K562 (cell line): ENCODE data around the gene TTC28. TPM values are rescaled to one million over a fixed set of nuclear protein-coding genes. Genes with fewer than 3 reads are reported as not detected.

Source experiments
- ATAC-seq: fragments of 200-7000 bp; cut with Tn5 transposase; 3 replicates; pipeline ENCODE4 v1.9.1; 2020; ENCODE audit warnings: moderate library complexity
- BruUV-seq: library from RNA; stranded (reverse); fragments of 400-500 nt; replicated peaks from 2 replicates; lab custom pipeline; 2021; lab: Mats Ljungman, UMichigan
- CTCF ChIA-PET: fragments of 300-600 bp; formaldehyde crosslinking; extraction: SDS; loops from one replicate; lab custom pipeline; 2021; ENCODE audit warnings: low intra/inter-chr PET ratio; lab: Yijun Ruan, JAX
- POLR2A ChIA-PET: fragments of 300-600, 350-650 bp; sonication (Branson Sonifier 250); formaldehyde crosslinking; extraction: SDS; loops from one replicate; lab custom pipeline; 2021; ENCODE audit warnings: antibody characterized with exemption, inconsistent platforms; lab: Yijun Ruan, JAX
- DNase-seq, 4 experiments: peaks; one replicate each; pipeline versions ENCODE4 v3.0.0 to v3.0.0-alpha.2; 2011 to 2018; ENCODE audit warnings: low spot score in 3 of 4, mixed read lengths in 3 of 4; ENCODE audit errors: extremely low read depth in 1 of 4
- FAIRE-seq: peaks from 2 replicates; lab custom pipeline; 2011; peaks lifted over from hg19 to GRCh38; lab: Jason Lieb, UNC
- H2AFZ ChIP-seq: 2 replicates; pipeline ENCODE4 v1.6.0; 2011; ENCODE audit warnings: low read depth, low read length, control low read depth, inconsistent platforms
- H3K27ac ChIP-seq: fragments of 200-600 bp; 3 replicates; pipeline ENCODE4 v1.8.0; 2011; ENCODE audit warnings: low read depth, mild to moderate bottlenecking, control low read depth, inconsistent platforms, low read length, moderate library complexity, mixed read lengths; ENCODE audit errors: extremely low read depth
- H3K27me3 ChIP-seq, 2 experiments: fragments of 300-600 bp in 1 of 2; 2 replicates in 1 of 2; 3 replicates in 1 of 2; pipeline versions ENCODE4 v1.6.0 to v1.8.0; 2011; ENCODE audit warnings: inconsistent platforms in 2 of 2, low read length in 2 of 2, mild to moderate bottlenecking in 1 of 2, mixed read lengths in 1 of 2, moderate library complexity in 1 of 2; ENCODE audit not compliant: control insufficient read depth in 2 of 2, insufficient read depth in 2 of 2
- H3K36me3 ChIP-seq: fragments of 300-600 bp; 3 replicates; pipeline ENCODE4 v1.8.0; 2011; ENCODE audit warnings: mild to moderate bottlenecking, low read length, inconsistent platforms; ENCODE audit not compliant: control insufficient read depth, insufficient read depth
- H3K4me1 ChIP-seq, 2 experiments: fragments of 200-600 bp in 1 of 2; replicated peaks in 1 of 2; 2 replicates in 1 of 2; 3 replicates in 1 of 2; pipeline versions ENCODE4 v1.5.1 to v1.8.0; 2011; ENCODE audit warnings: inconsistent platforms in 2 of 2, low read length in 2 of 2, mild to moderate bottlenecking in 1 of 2, mixed read lengths in 1 of 2, moderate library complexity in 1 of 2; ENCODE audit not compliant: control insufficient read depth in 2 of 2, insufficient read depth in 2 of 2
- H3K4me2 ChIP-seq: 2 replicates; pipeline ENCODE4 v1.6.1; 2011; ENCODE audit warnings: low read length, control low read depth, inconsistent platforms, mixed read lengths; ENCODE audit not compliant: insufficient read depth
- H3K4me3 ChIP-seq: fragments of 200-600 bp; sonication (generic), shearing (Covaris generic); 2 replicates; pipeline ENCODE4 v1.5.1; 2016; ENCODE audit warnings: control low read depth, inconsistent platforms
- H3K79me2 ChIP-seq: fragments of 200-600 bp; 3 replicates; pipeline ENCODE4 v1.8.0; 2011; ENCODE audit warnings: low read length, inconsistent platforms; ENCODE audit not compliant: control insufficient read depth, insufficient read depth
- H3K9ac ChIP-seq, 2 experiments: 2 replicates each; pipeline versions ENCODE4 v1.6.0 to v1.6.1; 2011; ENCODE audit warnings: low read depth in 2 of 2, low read length in 2 of 2, control low read depth in 1 of 2, inconsistent platforms in 1 of 2, mild to moderate bottlenecking in 1 of 2, mixed read lengths in 1 of 2; ENCODE audit not compliant: insufficient read depth in 1 of 2
- H3K9me1 ChIP-seq: one replicate; pipeline ENCODE4 v1.6.0; 2011; ENCODE audit warnings: inconsistent platforms, mild to moderate bottlenecking, low read length, moderate library complexity; ENCODE audit not compliant: control insufficient read depth, insufficient read depth
- H3K9me3 ChIP-seq: replicated peaks from 2 replicates; pipeline ENCODE4 v1.5.1; 2011; ENCODE audit warnings: low read depth, low read length, inconsistent platforms; ENCODE audit not compliant: control insufficient read depth, insufficient read depth
- H4K20me1 ChIP-seq: replicated peaks from 2 replicates; pipeline ENCODE4 v1.6.1; 2011; ENCODE audit warnings: low read length, inconsistent platforms, mixed read lengths; ENCODE audit not compliant: control insufficient read depth, insufficient read depth
- CBX2 ChIP-seq: fragments of 200-600 bp; sonication (generic); IDR thresholded peaks from one replicate; pipeline ENCODE4 v1.6.1; 2012; ENCODE audit warnings: mild to moderate bottlenecking, low read length, inconsistent platforms; ENCODE audit not compliant: insufficient read depth, poor library complexity, severe bottlenecking
- CBX3 ChIP-seq, 2 experiments: IDR thresholded peaks; 1 replicate in 1 of 2; 2 replicates in 1 of 2; pipeline ENCODE4 v1.6.1; 2012; ENCODE audit warnings: inconsistent platforms in 2 of 2, low read length in 2 of 2, borderline replicate concordance in 1 of 2, control low read depth in 1 of 2
- DDX20 ChIP-seq: fragments of 450-650 bp; IDR thresholded peaks from 2 replicates; pipeline ENCODE4 v1.6.1; 2016; ENCODE audit warnings: missing genetic modification characterization, low read depth, mild to moderate bottlenecking, missing compliant biosample characterization, moderate library complexity
- FOXJ3 ChIP-seq: sonication (generic); formaldehyde crosslinking; IDR thresholded peaks from 2 replicates; pipeline ENCODE4 v1.4.0; 2020; ENCODE audit warnings: mild to moderate bottlenecking, missing genetic modification reagents
- GTF2B ChIP-seq: IDR thresholded peaks from 2 replicates; pipeline ENCODE4 v1.6.1; 2011; ENCODE audit not compliant: insufficient read length; ENCODE audit errors: extremely low read depth
- NR1H2 ChIP-seq: sonication (generic); formaldehyde crosslinking; IDR thresholded peaks from 2 replicates; pipeline ENCODE4 v1.4.0; 2020; ENCODE audit warnings: mild to moderate bottlenecking, missing genetic modification reagents
- PHB2 ChIP-seq: fragments of 450-650 bp; IDR thresholded peaks from 2 replicates; pipeline ENCODE4 v1.6.1; 2017; ENCODE audit warnings: low read depth
- RBM14 ChIP-seq: fragments of 200-400 bp; formaldehyde crosslinking; IDR thresholded peaks from 2 replicates; pipeline ENCODE4 v1.6.1; 2018; ENCODE audit warnings: low read depth, mild to moderate bottlenecking, low read length, moderate library complexity, borderline replicate concordance; ENCODE audit not compliant: insufficient read depth
- SPI1 ChIP-seq: IDR thresholded peaks from 2 replicates; pipeline ENCODE4 v1.6.1; 2011; ENCODE audit warnings: low read depth, low read length, control low read depth, borderline replicate concordance
- TCF7L2 ChIP-seq: fragments of 150-350 bp; IDR thresholded peaks from 2 replicates; pipeline ENCODE4 v1.6.1; 2016; ENCODE audit warnings: low read depth, mild to moderate bottlenecking, low read length, moderate library complexity
- ZFX ChIP-seq: sonication (generic); formaldehyde crosslinking; IDR thresholded peaks from 2 replicates; pipeline ENCODE4 v1.8.0; 2022; ENCODE audit warnings: mild to moderate bottlenecking, missing genetic modification reagents, moderate library complexity
- WGBS: fragments of 100-300 bp; shearing (Covaris generic); methylation state at CpG from one replicate; pipeline ENCODE4 v1.1.6; 2016; ENCODE audit warnings: low coverage, mixed read lengths; ENCODE audit not compliant: insufficient coverage; ENCODE audit errors: missing lambda C conversion rate; 5-methylcytosine and 5-hydroxymethylcytosine counted together
- in situ Hi-C: fragments of 300-500 bp; cut with MboI; formaldehyde crosslinking; loops from 4 replicates; pipeline ENCODE4 v1.15.0; 2018; ENCODE audit warnings: inconsistent platforms, mixed read lengths
- intact Hi-C: fragments of 100-400 bp; cut with micrococcal nuclease; formaldehyde crosslinking; loops from 2 replicates; pipeline ENCODE4 v1.14.2; 2022
- polyA plus RNA-seq, 8 experiments: library from polyadenylated mRNA; depleted of rRNA in 4 of 8; stranded (reverse) in 5 of 8; unstranded in 3 of 8; fragments of >200 nt; fragmentation: Nextera tagmentation in 2 of 8; fragmentation: Illumina TruSeq in 1 of 8; extraction: Ambion mirVana in 2 of 8; extraction: Trizol in 1 of 8; gene quantifications; 2 replicates each; pipeline versions ENCODE4 v1.2.1 to v1.2.3, GENCODE V29; 2011 to 2014; ENCODE audit warnings: inconsistent platforms in 1 of 8, missing spikeins in 1 of 8
- total RNA-seq, 7 experiments: library from RNA; depleted of rRNA in 6 of 7; stranded (reverse); fragments of >200 nt in 6 of 7; fragmentation: Illumina TruSeq in 2 of 7; extraction: Trizol in 2 of 7; gene quantifications; 2 replicates each; pipeline versions ENCODE4 v1.2.1 to v1.2.3, GENCODE V29; 2011 to 2021; ENCODE audit warnings: low replicate concordance in 1 of 7
- TF ChIP-seq, protein P1 (sequence below), 2 experiments: fragments of 450-650 bp; IDR thresholded peaks; 2 replicates each; pipeline ENCODE4 v1.6.1; 2016; ENCODE audit warnings: mild to moderate bottlenecking in 2 of 2, borderline replicate concordance in 1 of 2, low read depth in 1 of 2, moderate library complexity in 1 of 2

TTC28 gene
- total and polyA plus RNA-seq, 9 of the 15 experiments (the other 6 are each of a cell fraction or from before 2014, with no cell fraction given), result 0.22 to 10.7 (median 3.1) TPM

- no peak overlapping the region for H3K4me3 ChIP-seq
- no peaks in the 10 kb centered on the region for H3K27me3 ChIP-seq
- H3K9me1 ChIP-seq, result no peaks in the 10 kb centered on the region
- ATAC-seq, result no peak
- no peaks in the 10 kb centered on the region for H3K9me3 ChIP-seq
- intact Hi-C loops, result no loop called here
- no peak overlapping the region for H3K4me2 ChIP-seq
- no TSS peak for BruUV-seq
- POLR2A ChIA-PET, result no interaction called here
- CTCF ChIA-PET, result no interaction called here
- in situ Hi-C loops, result no loop called here
- no peaks in the 10 kb centered on the region for H3K79me2 ChIP-seq
- no peak overlapping the region for H3K27ac ChIP-seq
- DNase-seq, result no peak
- no peaks in the 10 kb centered on the region for H3K4me1 ChIP-seq
- H3K36me3 ChIP-seq, result no peaks in the 10 kb centered on the region
- 18% methylated on average over 4 of the region's 4 CpGs for WGBS
- H3K9ac ChIP-seq, result no peak overlapping the region
- no peak overlapping the region for H2AFZ ChIP-seq
- FAIRE-seq, result no peak
- no peaks in the 10 kb centered on the region for H4K20me1 ChIP-seq
- TF ChIP-seq RBM14 (no peak), ZFX (CRISPR knock-in tag) (no peak), CBX2 (no peak), SPI1 (no peak), DDX20 (no peak), CBX3 (IDR thresholded peaks at IDR 0.05; ENCODE audit: borderline replicate concordance in 1 of 2, low read length in 2 of 2) (no peak), NR1H2 (CRISPR knock-in tag) (no peak), FOXJ3 (CRISPR knock-in tag) (no peak), PHB2 (no peak), TCF7L2 (no peak), GTF2B (no peak)
- TF ChIP-seq, protein P1, sequence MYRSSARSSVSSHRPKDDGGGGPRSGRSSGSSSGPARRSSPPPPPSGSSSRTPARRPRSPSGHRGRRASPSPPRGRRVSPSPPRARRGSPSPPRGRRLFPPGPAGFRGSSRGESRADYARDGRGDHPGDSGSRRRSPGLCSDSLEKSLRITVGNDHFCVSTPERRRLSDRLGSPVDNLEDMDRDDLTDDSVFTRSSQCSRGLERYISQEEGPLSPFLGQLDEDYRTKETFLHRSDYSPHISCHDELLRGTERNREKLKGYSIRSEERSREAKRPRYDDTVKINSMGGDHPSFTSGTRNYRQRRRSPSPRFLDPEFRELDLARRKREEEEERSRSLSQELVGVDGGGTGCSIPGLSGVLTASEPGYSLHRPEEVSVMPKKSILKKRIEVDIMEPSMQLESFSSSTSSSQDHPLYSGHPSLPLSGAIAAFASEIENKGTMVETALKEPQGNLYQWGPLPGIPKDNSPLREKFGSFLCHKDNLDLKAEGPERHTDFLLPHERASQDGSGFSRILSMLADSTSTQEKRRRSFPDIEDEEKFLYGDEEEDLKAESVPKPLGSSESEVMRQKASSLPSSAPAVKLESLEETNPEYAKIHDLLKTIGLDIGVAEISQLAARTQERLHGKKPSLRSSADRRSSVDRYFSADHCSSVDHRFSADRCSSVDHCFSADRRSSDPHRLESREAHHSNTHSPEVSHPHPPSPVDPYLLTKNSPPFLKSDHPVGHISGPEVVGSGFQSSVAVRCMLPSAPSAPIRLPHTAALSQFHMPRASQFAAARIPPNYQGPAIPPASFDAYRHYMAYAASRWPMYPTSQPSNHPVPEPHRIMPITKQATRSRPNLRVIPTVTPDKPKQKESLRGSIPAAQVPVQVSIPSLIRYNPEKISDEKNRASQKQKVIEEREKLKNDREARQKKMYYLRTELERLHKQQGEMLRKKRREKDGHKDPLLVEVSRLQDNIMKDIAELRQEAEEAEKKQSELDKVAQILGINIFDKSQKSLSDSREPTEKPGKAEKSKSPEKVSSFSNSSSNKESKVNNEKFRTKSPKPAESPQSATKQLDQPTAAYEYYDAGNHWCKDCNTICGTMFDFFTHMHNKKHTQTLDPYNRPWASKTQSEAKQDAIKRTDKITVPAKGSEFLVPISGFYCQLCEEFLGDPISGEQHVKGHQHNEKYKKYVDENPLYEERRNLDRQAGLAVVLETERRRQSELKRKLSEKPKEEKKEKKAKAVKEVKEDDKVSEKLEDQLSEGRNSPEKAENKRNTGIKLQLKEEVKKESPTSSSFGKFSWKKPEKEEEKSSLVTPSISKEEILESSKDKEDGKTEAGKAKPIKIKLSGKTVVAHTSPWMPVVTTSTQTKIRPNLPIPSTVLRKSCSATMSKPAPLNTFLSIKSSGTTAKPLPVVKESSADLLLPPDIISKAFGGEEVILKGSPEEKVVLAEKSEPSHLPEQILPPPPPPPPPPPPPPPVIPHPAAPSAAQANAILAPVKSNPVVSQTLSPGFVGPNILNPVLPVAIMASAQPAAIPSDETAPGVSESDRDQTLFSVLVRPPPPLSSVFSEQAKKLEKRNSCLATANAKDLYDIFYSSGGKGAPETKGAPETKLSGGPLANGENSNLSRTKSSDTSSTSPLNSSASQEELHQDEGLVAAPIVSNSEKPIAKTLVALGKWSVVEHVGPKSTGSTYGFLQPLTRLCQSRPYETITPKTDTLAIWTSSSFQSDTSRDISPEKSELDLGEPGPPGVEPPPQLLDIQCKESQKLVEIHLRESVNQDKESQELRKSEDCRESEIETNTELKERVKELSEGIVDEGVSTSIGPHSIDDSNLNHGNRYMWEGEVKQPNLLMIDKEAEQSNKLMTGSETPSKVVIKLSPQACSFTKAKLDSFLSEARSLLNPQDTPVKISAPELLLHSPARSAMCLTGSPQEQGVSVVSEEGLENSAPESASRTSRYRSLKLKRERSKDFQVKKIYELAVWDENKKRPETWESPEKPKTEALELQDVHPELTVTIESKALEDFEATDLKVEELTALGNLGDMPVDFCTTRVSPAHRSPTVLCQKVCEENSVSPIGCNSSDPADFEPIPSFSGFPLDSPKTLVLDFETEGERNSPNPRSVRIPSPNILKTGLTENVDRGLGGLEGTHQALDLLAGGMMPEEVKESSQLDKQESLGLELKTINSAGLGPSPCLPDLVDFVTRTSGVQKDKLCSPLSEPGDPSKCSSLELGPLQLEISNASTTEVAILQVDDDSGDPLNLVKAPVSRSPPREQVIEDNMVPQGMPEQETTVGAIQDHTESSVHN (IDR thresholded peaks at IDR 0.05; ENCODE audit: borderline replicate concordance in 1 of 2, low read depth in 1 of 2), result no peak
Measured at GRCh38 chr22:28128827-28129226, 550.8 kb downstream of the TTC28 start.
